HG03520 (cell line): ENCODE data around the gene THAP2.
"Not testable (repeated sequence)": the region's sequence is repeated elsewhere in the genome, so short reads cannot be mapped to it uniquely, and the experiment has no call there.

Experiments used
- ATAC-seq: cut with Tn5 transposase; IDR thresholded peaks from one replicate; pipeline ENCODE4 v1.9.1; 2021; ENCODE audit warnings: mild to moderate bottlenecking, moderate library complexity; ENCODE audit not compliant: unreplicated experiment

THAP2 gene

GRCh38 chr12:71702181-71702580 is 38.1 kb downstream of the THAP2 start:
- ATAC-seq = not testable (repeated sequence)

- no peak for ATAC-seq
These were observed 38.5 kb downstream of the THAP2 start for GRCh38 chr12:71702590-71702989.

GRCh38 chr12:71703206-71703605 is 39.1 kb downstream of the THAP2 start:
- ATAC-seq = no peak

DNA sequence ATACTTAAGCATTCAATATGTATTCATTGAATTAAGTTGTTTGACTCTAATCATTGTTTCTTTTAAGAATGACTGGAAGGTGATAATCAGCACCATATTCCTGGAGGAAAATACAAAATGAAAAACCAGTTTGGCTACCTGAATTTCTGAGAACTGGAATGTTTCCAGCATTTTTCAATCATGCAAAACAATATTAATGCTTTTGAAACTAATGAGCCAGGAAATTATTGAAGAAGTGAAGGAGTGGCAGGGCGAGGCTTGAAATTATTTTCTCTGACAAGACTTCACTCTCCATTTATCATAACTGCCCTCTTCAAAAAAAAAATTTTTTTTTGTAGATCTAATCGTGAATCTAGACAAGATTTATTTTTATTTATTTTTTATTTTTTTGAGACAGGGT is 40.8 kb downstream of the THAP2 start:
- ATAC-seq = no peak

- ATAC-seq = no peak
These were observed 44.6 kb downstream of the THAP2 start for GRCh38 chr12:71708658-71709057.

GRCh38 chr12:71710276-71711125 is 46.4 kb downstream of the THAP2 start:
- no peak for ATAC-seq

GRCh38 chr12:71718611-71719010 is 54.5 kb downstream of the THAP2 start:
- ATAC-seq = no peak

DNA sequence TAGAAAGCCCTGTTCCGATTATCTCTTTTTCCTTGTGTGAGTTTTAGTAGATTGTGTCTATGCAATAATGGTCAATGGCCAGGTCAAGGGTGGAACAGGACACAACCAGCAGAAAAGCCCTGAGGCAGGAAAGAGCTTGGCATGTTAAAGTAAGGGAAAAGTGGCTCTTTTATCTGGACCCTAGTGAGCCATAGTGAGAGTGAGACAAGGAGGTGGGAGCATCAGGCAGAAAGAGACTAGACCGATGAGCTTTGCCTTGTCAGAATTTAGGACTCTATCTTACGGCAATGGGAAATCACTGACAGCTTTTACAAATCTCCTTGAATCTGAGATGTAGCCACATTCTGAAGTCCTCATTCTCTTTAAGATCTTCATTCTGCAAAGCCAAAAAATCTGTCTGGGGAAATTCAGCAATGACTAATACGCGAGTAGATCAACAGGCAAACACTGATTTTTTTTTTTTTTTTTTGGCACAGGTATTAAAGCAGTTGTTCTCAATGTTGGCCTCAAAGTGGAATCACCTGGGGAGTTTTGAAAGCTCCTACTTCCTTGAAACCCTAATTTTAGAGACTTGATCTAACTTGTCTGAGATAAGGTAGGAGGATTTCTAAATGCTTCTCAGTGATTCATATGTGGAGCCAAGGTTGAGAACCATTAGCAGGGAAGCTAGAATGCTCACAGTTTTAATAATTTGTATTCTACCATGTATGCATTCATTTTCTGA is 55.7 kb downstream of the THAP2 start:
- ATAC-seq = no peak

DNA sequence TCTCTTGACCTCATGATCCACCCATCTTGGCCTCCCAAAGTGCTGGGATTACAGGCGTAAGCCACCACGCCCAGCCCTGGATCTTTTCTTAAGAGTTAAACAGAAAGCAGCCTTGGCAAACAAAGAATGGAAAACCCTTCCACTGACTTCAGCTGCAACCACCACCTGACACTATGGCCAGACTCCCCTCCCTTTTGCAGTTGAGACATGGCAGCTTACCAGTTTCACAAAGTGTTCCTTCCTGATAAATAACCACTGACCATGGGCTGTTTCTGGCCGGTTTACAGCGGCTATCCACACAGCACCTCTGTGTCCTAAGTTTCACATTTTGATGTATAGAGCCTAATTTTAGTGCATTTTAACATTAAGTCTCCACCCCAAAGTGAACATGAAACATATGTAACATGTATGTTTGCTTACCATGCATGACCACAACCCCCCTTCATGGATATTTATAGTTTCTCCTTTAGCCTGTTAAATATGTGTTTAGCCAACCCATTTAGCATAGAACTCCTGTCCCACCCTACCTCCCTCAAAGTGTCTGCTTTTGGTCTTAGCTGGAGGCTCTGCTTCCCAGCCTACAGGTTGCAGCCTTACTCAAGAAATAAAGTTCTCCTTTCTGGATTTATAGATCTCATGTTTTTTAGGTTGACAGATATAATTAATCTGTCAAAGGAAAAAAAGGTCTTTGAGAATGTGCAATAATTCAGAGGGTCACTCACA is 57.8 kb downstream of the THAP2 start:
- no peak for ATAC-seq

- no peak for ATAC-seq
These were observed 60.9 kb downstream of the THAP2 start for GRCh38 chr12:71725011-71725410.

- no peak for ATAC-seq
These were observed 62.4 kb downstream of the THAP2 start for GRCh38 chr12:71726548-71726947.

DNA sequence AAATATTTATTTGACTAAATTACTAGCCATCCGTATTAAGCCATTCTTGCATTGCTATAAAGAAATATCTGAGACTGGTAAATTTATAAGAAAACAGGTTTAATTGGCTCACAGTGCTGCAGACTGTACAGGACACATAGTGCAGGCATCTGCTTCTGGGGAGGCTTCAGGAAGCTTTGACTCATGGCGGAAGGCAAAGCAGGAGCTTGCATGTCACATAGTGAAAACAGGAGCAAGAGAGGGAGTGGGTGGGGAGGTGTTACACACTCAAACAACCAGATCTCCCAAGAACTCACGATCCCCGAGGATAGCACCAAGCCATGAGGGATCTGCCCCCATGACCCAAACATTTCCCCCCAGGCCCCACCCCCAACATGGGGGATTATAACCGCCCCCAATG is 63.9 kb downstream of the THAP2 start:
- no peak for ATAC-seq
